HG02973 (cell line): ENCODE results near the gene TXLNG.
"Not testable (repeated sequence)": the region's sequence is repeated elsewhere in the genome, so short reads cannot be mapped to it uniquely, and the experiment has no call there.

Experiments used
- ATAC-seq: cut with Tn5 transposase; IDR thresholded peaks from one replicate; pipeline ENCODE4 v1.9.1; 2021; ENCODE audit warnings: moderate library complexity; ENCODE audit not compliant: unreplicated experiment

TXLNG gene

GRCh38 chrX:16838202-16839066 is 52.2 kb downstream of the TXLNG start:
- no peak for ATAC-seq

GRCh38 chrX:16839219-16839851 is 53.1 kb downstream of the TXLNG start:
- ATAC-seq = no peak

- ATAC-seq = no peak
These were observed 53.7 kb downstream of the TXLNG start for GRCh38 chrX:16839852-16840460.

- no peak for ATAC-seq
These were observed 56.4 kb downstream of the TXLNG start for GRCh38 chrX:16842684-16843083.

- no peak for ATAC-seq
These were observed 57.1 kb downstream of the TXLNG start for GRCh38 chrX:16843208-16843909.

GRCh38 chrX:16845686-16846085 is 59.4 kb downstream of the TXLNG start:
- no peak for ATAC-seq

- ATAC-seq = no peak
These were observed 62.3 kb downstream of the TXLNG start for GRCh38 chrX:16848541-16848940.

GRCh38 chrX:16851421-16851820 is 65.2 kb downstream of the TXLNG start:
- ATAC-seq = no peak

- ATAC-seq = no peak
These were observed 65.6 kb downstream of the TXLNG start for GRCh38 chrX:16851827-16852226.

GRCh38 chrX:16852617-16853179 is 66.4 kb downstream of the TXLNG start:
- no peak for ATAC-seq

- ATAC-seq = no peak
These were observed 67.3 kb downstream of the TXLNG start for GRCh38 chrX:16853537-16853936.

GRCh38 chrX:16855363-16856075 is 69.3 kb downstream of the TXLNG start:
- no peak for ATAC-seq

GRCh38 chrX:16856076-16856404 is 69.8 kb downstream of the TXLNG start:
- not testable (repeated sequence) for ATAC-seq

GRCh38 chrX:16856744-16857143 is 70.5 kb downstream of the TXLNG start:
- ATAC-seq = no peak

GRCh38 chrX:16862829-16863228 is 76.6 kb downstream of the TXLNG start:
- no peak for ATAC-seq

- ATAC-seq = no peak
These were observed 81.7 kb downstream of the TXLNG start for GRCh38 chrX:16867947-16868346.

GRCh38 chrX:16868920-16869319 is 82.7 kb downstream of the TXLNG start:
- ATAC-seq = no peak

- ATAC-seq = peak; percentile 46
These were observed 83.3 kb downstream of the TXLNG start for GRCh38 chrX:16869393-16870094.

- peak; percentile 71 for ATAC-seq
These were observed 84.0 kb downstream of the TXLNG start, which contains the start of gene RBBP7 for GRCh38 chrX:16870095-16870861. RBBP7 (minus strand) TSS chrX:16870362; CDS start chrX:16870053, 309 bp downstream.
